PFSK-1 (cell line): ENCODE data around the gene VPS16.

ENCODE experiments used
- SIN3A ChIP-seq: IDR thresholded peaks from 2 replicates; pipeline ENCODE4 v1.6.1; 2012; ENCODE audit warnings: mild to moderate bottlenecking, low read length, moderate library complexity, borderline replicate concordance; ENCODE audit not compliant: insufficient read depth
- TAF1 ChIP-seq: IDR thresholded peaks from 2 replicates; pipeline ENCODE4 v1.6.1; 2012; ENCODE audit warnings: low read length, control low read depth, borderline replicate concordance; ENCODE audit not compliant: insufficient read depth

GRCh38 chr20:2834401-2835110 lies 6.0 kb upstream of the VPS16 start:
- TF ChIP-seq TAF1 (no peak), SIN3A (no peak)
